SU-DHL-6 (cell line): ENCODE measurements around the gene GNB3.

Experiments used
- CTCF ChIP-seq: fragments of 200-600 bp; sonication (generic); IDR thresholded peaks from one replicate; pipeline ENCODE4 v1.5.1; 2017; ENCODE audit warnings: antibody characterized with exemption, mild to moderate bottlenecking, low read length, moderate library complexity; ENCODE audit not compliant: insufficient read depth, poor library complexity, severe bottlenecking
- EZH2phosphoT487 ChIP-seq: fragments of 200-600 bp; sonication (generic), shearing (Covaris generic); conservative IDR thresholded peaks from 2 replicates; pipeline ENCODE4 v1.6.1; 2018; ENCODE audit warnings: mild to moderate bottlenecking, antibody characterized with exemption, low read length, moderate library complexity, mixed read lengths

GRCh38 chr12:6866163-6866919 is 25.6 kb downstream of the GNB3 start:
- TF ChIP-seq CTCF (no peak), EZH2phosphoT487 (no peak)
